Endothelial cell of umbilical vein (primary cell): ENCODE data around the gene ITGB1BP1. TPM values are rescaled to one million over a fixed set of nuclear protein-coding genes. Genes with fewer than 3 reads are reported as not detected.

Source experiments
- BruUV-seq: library from RNA; stranded (reverse); fragments of 400-500 nt; replicated peaks from 2 replicates; lab custom pipeline; 2021; lab: Mats Ljungman, UMichigan
- CTCF ChIA-PET: fragments of 300-600, 350-600 bp; sonication (Branson Sonifier 250); formaldehyde crosslinking; loops from one replicate; lab custom pipeline; 2021; ENCODE audit warnings: antibody characterized with exemption, inconsistent platforms; lab: Charles Lee
- POLR2A ChIA-PET: fragments of 300-600, 350-600 bp; sonication (Branson Sonifier 250); formaldehyde crosslinking; loops from one replicate; lab custom pipeline; 2021; ENCODE audit warnings: antibody characterized with exemption, inconsistent platforms; lab: Charles Lee
- DNase-seq: peaks from one replicate; pipeline ENCODE4 v3.0.0-alpha.2; 2011; ENCODE audit warnings: low read depth, low spot score
- FAIRE-seq: peaks from 2 replicates; lab custom pipeline; 2011; peaks lifted over from hg19 to GRCh38; lab: Jason Lieb, UNC
- H2AFZ ChIP-seq: 2 replicates; pipeline ENCODE4 v1.6.0; 2012; ENCODE audit warnings: low read depth, low read length, control low read depth, inconsistent platforms
- H3K27ac ChIP-seq: 2 replicates; pipeline ENCODE4 v1.5.1; 2011; ENCODE audit warnings: low read depth, mild to moderate bottlenecking, control low read depth, low read length, moderate library complexity; ENCODE audit not compliant: insufficient read depth
- H3K27me3 ChIP-seq, 2 experiments: 2 replicates each; pipeline versions ENCODE4 v1.6.0 to v1.6.1; 2011; ENCODE audit warnings: low read length in 2 of 2, mixed read lengths in 1 of 2; ENCODE audit not compliant: control insufficient read depth in 2 of 2, insufficient read depth in 2 of 2
- H3K36me3 ChIP-seq, 2 experiments: 2 replicates in 1 of 2; 3 replicates in 1 of 2; pipeline ENCODE4 v1.5.1; 2011; ENCODE audit warnings: low read length in 2 of 2, mild to moderate bottlenecking in 1 of 2, moderate library complexity in 1 of 2; ENCODE audit not compliant: control insufficient read depth in 2 of 2, insufficient read depth in 2 of 2; ENCODE audit errors: extremely low read depth in 1 of 2
- H3K4me1 ChIP-seq: 3 replicates; pipeline ENCODE4 v1.5.1; 2011; ENCODE audit warnings: mild to moderate bottlenecking, low read length; ENCODE audit not compliant: control insufficient read depth, insufficient read depth; ENCODE audit errors: extremely low read depth
- H3K4me2 ChIP-seq: 2 replicates; pipeline ENCODE4 v1.6.1; 2011; ENCODE audit warnings: low read length, control low read depth, mixed read lengths; ENCODE audit not compliant: insufficient read depth
- H3K4me3 ChIP-seq, 3 experiments: fragments of 200-600 bp in 1 of 3; sonication (generic), shearing (Covaris generic) in 1 of 3; replicated peaks in 1 of 3; 2 replicates each; pipeline ENCODE4 v1.5.1; 2011 to 2016; ENCODE audit warnings: control low read depth in 3 of 3, low read length in 3 of 3, mild to moderate bottlenecking in 2 of 3, inconsistent platforms in 1 of 3, low read depth in 1 of 3, moderate library complexity in 1 of 3; ENCODE audit not compliant: insufficient read depth in 1 of 3
- H3K79me2 ChIP-seq: 2 replicates; pipeline ENCODE4 v1.6.0; 2012; ENCODE audit warnings: low read length, inconsistent platforms; ENCODE audit not compliant: control insufficient read depth, insufficient read depth
- H3K9ac ChIP-seq: replicated peaks from 2 replicates; pipeline ENCODE3; 2011; ENCODE audit warnings: low read length, control low read depth; ENCODE audit not compliant: insufficient read depth; ENCODE audit errors: extremely low read depth
- H3K9me1 ChIP-seq: replicated peaks from 3 replicates; pipeline ENCODE4 v1.6.0; 2011; ENCODE audit warnings: mild to moderate bottlenecking, low read length; ENCODE audit not compliant: control insufficient read depth, insufficient read depth; ENCODE audit errors: extremely low read depth
- H3K9me3 ChIP-seq: replicated peaks from 2 replicates; pipeline ENCODE4 v1.5.1; 2012; ENCODE audit warnings: low read length, inconsistent platforms; ENCODE audit not compliant: control insufficient read depth, insufficient read depth
- H4K20me1 ChIP-seq: replicated peaks from 2 replicates; pipeline ENCODE3; 2011; ENCODE audit warnings: mild to moderate bottlenecking, low read length; ENCODE audit not compliant: control insufficient read depth, insufficient read depth; ENCODE audit errors: extremely low read depth
- CTCF ChIP-seq, 2 donors: IDR thresholded peaks; 1 replicate in 1 of 2; 2 replicates in 1 of 2; pipeline ENCODE4 v1.5.1; 2011; ENCODE audit warnings: low read length in 2 of 2, mild to moderate bottlenecking in 2 of 2, moderate library complexity in 2 of 2, control low read depth in 1 of 2, inconsistent platforms in 1 of 2, low read depth in 1 of 2; ENCODE audit not compliant: insufficient read depth in 1 of 2; ENCODE audit errors: extremely low read depth in 1 of 2
- EZH2 ChIP-seq: IDR thresholded peaks from 2 replicates; pipeline ENCODE4 v1.6.1; 2012; ENCODE audit warnings: borderline replicate concordance, low read depth, mild to moderate bottlenecking, moderate library complexity, low read length, inconsistent platforms; ENCODE audit not compliant: severe bottlenecking
- FOS ChIP-seq: IDR thresholded peaks from 2 replicates; pipeline ENCODE4 v1.6.1; 2011; ENCODE audit warnings: mild to moderate bottlenecking, low read length, moderate library complexity, borderline replicate concordance; ENCODE audit not compliant: insufficient read depth
- GATA2 ChIP-seq: IDR thresholded peaks from 2 replicates; pipeline ENCODE4 v1.7.0; 2011; ENCODE audit warnings: low read depth, mild to moderate bottlenecking, moderate library complexity, mixed read lengths, low read length; ENCODE audit not compliant: insufficient read length, insufficient read depth
- JUN ChIP-seq: IDR thresholded peaks from 2 replicates; pipeline ENCODE4 v1.6.1; 2011; ENCODE audit warnings: borderline replicate concordance, low read depth; ENCODE audit not compliant: insufficient read length, insufficient read depth
- MAX ChIP-seq: IDR thresholded peaks from 2 replicates; pipeline ENCODE4 v1.6.1; 2011; ENCODE audit not compliant: insufficient read depth, insufficient read length
- MYC ChIP-seq: IDR thresholded peaks from one replicate; pipeline ENCODE4 v1.6.1; 2011; ENCODE audit warnings: mild to moderate bottlenecking, low read depth, low read length
- POLR2A ChIP-seq: IDR thresholded peaks from 2 replicates; pipeline ENCODE4 v1.6.1; 2012; ENCODE audit warnings: low read depth, mild to moderate bottlenecking, control low read depth, low read length
- POLR2AphosphoS5 ChIP-seq: IDR thresholded peaks from 2 replicates; pipeline ENCODE4 v1.6.1; 2012; ENCODE audit warnings: low read depth, mild to moderate bottlenecking, control low read depth, low read length, moderate library complexity; ENCODE audit not compliant: insufficient read depth
- dilution Hi-C: fragments of 300-500 bp; cut with MboI; formaldehyde crosslinking; loops from one replicate; pipeline ENCODE4 v1.15.0; 2019; ENCODE audit warnings: low sequenced_read_pairs; ENCODE audit not compliant: extremely low pct_ligation_motif_present
- intact Hi-C: fragments of 100-400 bp; cut with micrococcal nuclease; formaldehyde crosslinking; loops from one replicate; pipeline ENCODE4 v1.10.0; 2022
- polyA plus RNA-seq, 4 experiments: library from polyadenylated mRNA; depleted of rRNA in 3 of 4; stranded (reverse) in 3 of 4; unstranded in 1 of 4; fragments of >200 nt; gene quantifications; 2 replicates each; pipeline versions ENCODE4 v1.2.1 to v1.2.3, GENCODE V29; 2011 to 2012; ENCODE audit warnings: missing spikeins in 1 of 4
- total RNA-seq: library from RNA; stranded (reverse); gene quantifications from 2 replicates; pipeline ENCODE4 v1.2.3, GENCODE V29; 2021

ITGB1BP1 gene
- total and polyA plus RNA-seq, 2 donors (not counting 3 experiments of a cell fraction or from before 2014, with no cell fraction given): 45.0 to 170 TPM

GRCh38 chr2:9424447-9425164 is 1.3 kb upstream of the ITGB1BP1 start:
- DNase-seq (no peak), FAIRE-seq (no peak)
- Histone ChIP-seq H3K27ac (no peak overlapping the region), H3K4me3 (peak overlapping the region; percentile 52 to 98 (median 75)), H3K9ac (peak overlapping the region; percentile 90), H3K4me1 (peaks cover 16% of the 10 kb centered on the region), H4K20me1 (no peaks in the 10 kb centered on the region), H3K9me1 (no peaks in the 10 kb centered on the region), H3K9me3 (no peaks in the 10 kb centered on the region), H2AFZ (peak overlapping the region; percentile 80), H3K4me2 (peak overlapping the region; percentile 86), H3K79me2 (peaks cover 40% of the 10 kb centered on the region), H3K36me3 (no peaks in the 10 kb centered on the region), H3K27me3 (no peaks in the 10 kb centered on the region)
- intact Hi-C loops: loop anchor here (5.0 kb wide), 2 partner anchors 187 to 217 kb away; partner anchors contain the start of gene ASAP2
- POLR2A ChIA-PET: interaction anchor here (0.5 kb wide), 1 partner anchor 22 kb away, joined by 3 read pairs; no protein-coding TSS in a partner anchor
- dilution Hi-C loops: no loop called here
- no TSS peak for BruUV-seq
- CTCF ChIA-PET: interaction anchor here (1.6 kb wide), 1 partner anchor 97 kb away, joined by 3 read pairs; no protein-coding TSS in a partner anchor
- TF ChIP-seq GATA2 (no peak), MAX (no peak), JUN (no peak), FOS (no peak), MYC (no peak), POLR2AphosphoS5 (no peak)

- Histone ChIP-seq H3K9ac (peak overlapping the region; percentile 90), H3K79me2 (peaks cover 46% of the 10 kb centered on the region), H3K4me1 (peaks cover 16% of the 10 kb centered on the region), H3K27me3 (no peaks in the 10 kb centered on the region), H2AFZ (peak overlapping the region; percentile 80), H3K9me3 (no peaks in the 10 kb centered on the region), H3K27ac (peak overlapping the region; percentile 62), H4K20me1 (no peaks in the 10 kb centered on the region), H3K4me2 (peak overlapping the region; percentile 86), H3K36me3 (no peaks in the 10 kb centered on the region), H3K4me3 (peak overlapping the region; percentile 52 to 98 (median 75)), H3K9me1 (no peaks in the 10 kb centered on the region)
- DNase-seq: peak; percentile 67
- intact Hi-C loops (loop anchor here (1.0 to 5.0 kb wide), 5 partner anchors 51 to 282 kb away; partner anchors contain the start of genes ASAP2 and YWHAQ), dilution Hi-C loops (no loop called here)
- TF ChIP-seq EZH2 (no peak), POLR2A (no peak), CTCF (IDR thresholded peaks at IDR 0.05; ENCODE audit: extremely low read depth in 1 of 2, insufficient read depth in 1 of 2, low read depth in 1 of 2, low read length in 2 of 2) (no peak), MAX (no peak), FOS (no peak), MYC (no peak), GATA2 (no peak), POLR2AphosphoS5 (no peak), JUN (no peak)
- FAIRE-seq: no peak
- CTCF ChIA-PET: interaction anchor here (1.2 to 1.6 kb wide), 2 partner anchors 23 to 96 kb away, joined by 3 read pairs; no protein-coding TSS in a partner anchor
- TSS peak; percentile 83 for BruUV-seq
- POLR2A ChIA-PET: no interaction called here
These were observed 569 bp upstream of the ITGB1BP1 start for GRCh38 chr2:9423922-9424272.
